GM19468 (cell line): Measurements from ENCODE around the gene COL6A3.

ENCODE experiments used
- ATAC-seq: cut with Tn5 transposase; IDR thresholded peaks from one replicate; pipeline ENCODE4 v1.9.1; 2021; ENCODE audit warnings: mild to moderate bottlenecking, moderate library complexity, moderate number of reproducible peaks; ENCODE audit not compliant: unreplicated experiment; ENCODE audit errors: extremely low read depth

The COL6A3 gene

GRCh38 chr2:237413777-237414661, at the start of gene COL6A3:
Gene COL6A3 (minus strand): TSS chr2:237414164. CDS start chr2:237396817, 17,347 bp downstream.
- ATAC-seq = no peak

- ATAC-seq = no peak
Observed at GRCh38 chr2:237459741-237460174, 45.8 kb upstream of the COL6A3 start.

GRCh38 chr2:237459226-237459625, 45.3 kb upstream of the COL6A3 start:
- ATAC-seq = no peak

- no peak for ATAC-seq
Observed at GRCh38 chr2:237458519-237458918, 44.6 kb upstream of the COL6A3 start.

- no peak for ATAC-seq
Observed at GRCh38 chr2:237457388-237457941, 43.5 kb upstream of the COL6A3 start.

GRCh38 chr2:237456200-237456843, 42.4 kb upstream of the COL6A3 start:
- no peak for ATAC-seq

GRCh38 chr2:237455764-237456163, 41.8 kb upstream of the COL6A3 start:
- ATAC-seq = no peak

GRCh38 chr2:237453671-237454070, 39.7 kb upstream of the COL6A3 start:
- no peak for ATAC-seq

GRCh38 chr2:237452861-237453260, 38.9 kb upstream of the COL6A3 start:
- ATAC-seq = no peak

GRCh38 chr2:237451643-237452469, 37.9 kb upstream of the COL6A3 start:
- no peak for ATAC-seq

GRCh38 chr2:237450583-237450982, 36.6 kb upstream of the COL6A3 start:
- ATAC-seq = no peak

GRCh38 chr2:237450108-237450507, 36.1 kb upstream of the COL6A3 start:
- ATAC-seq = no peak

- ATAC-seq = no peak
Observed at GRCh38 chr2:237449193-237449881, 35.4 kb upstream of the COL6A3 start.

GRCh38 chr2:237448626-237449025, 34.7 kb upstream of the COL6A3 start:
- ATAC-seq = no peak

- no peak for ATAC-seq
Observed at GRCh38 chr2:237448171-237448570, 34.2 kb upstream of the COL6A3 start.

- ATAC-seq = no peak
Observed at GRCh38 chr2:237447496-237447895, 33.5 kb upstream of the COL6A3 start.

- no peak for ATAC-seq
Observed at GRCh38 chr2:237446338-237446665, 32.3 kb upstream of the COL6A3 start.

GRCh38 chr2:237445611-237446337, 31.8 kb upstream of the COL6A3 start:
- no peak for ATAC-seq

- no peak for ATAC-seq
Observed at GRCh38 chr2:237444071-237444470, 30.1 kb upstream of the COL6A3 start.
